Panc1 (cell line): Measurements from ENCODE around the gene PSKH1. TPM values are rescaled to one million over a fixed set of nuclear protein-coding genes. Genes with fewer than 3 reads are reported as not detected.

Experiments
- ATAC-seq: fragments of 200-7000 bp; cut with Tn5 transposase; 2 replicates; pipeline ENCODE4 v1.9.1; 2020; ENCODE audit warnings: mild to moderate bottlenecking, moderate library complexity
- BruUV-seq: library from RNA; stranded (reverse); fragments of 400-500 nt; replicated peaks from 2 replicates; lab custom pipeline; 2021; lab: Mats Ljungman, UMichigan
- CTCF ChIA-PET: fragments of 300-600 bp; sonication (Branson Sonifier 250); formaldehyde crosslinking; loops from one replicate; lab custom pipeline; 2022; ENCODE audit warnings: antibody characterized with exemption; lab: Charles Lee
- POLR2A ChIA-PET: fragments of 300-600 bp; sonication (Branson Sonifier 250); formaldehyde crosslinking; loops from one replicate; lab custom pipeline; 2022; ENCODE audit warnings: antibody characterized with exemption; lab: Charles Lee
- DNase-seq: peaks from one replicate; pipeline ENCODE4 v3.0.0-alpha.2; 2010; ENCODE audit warnings: low read depth, low spot score
- H3K27ac ChIP-seq: 2 replicates; pipeline ENCODE4 v1.5.1; 2011; ENCODE audit warnings: mild to moderate bottlenecking, low read length, inconsistent platforms
- H3K27me3 ChIP-seq: fragments of 200-500 bp; sonication (Bioruptor generic); 2 replicates; pipeline ENCODE4 v1.6.0; 2014; ENCODE audit warnings: low read length, inconsistent platforms; ENCODE audit not compliant: control insufficient read depth, insufficient read depth
- H3K36me3 ChIP-seq: fragments of 200-500 bp; sonication (Bioruptor generic); 2 replicates; pipeline ENCODE4 v1.5.1; 2014; ENCODE audit warnings: inconsistent platforms, mild to moderate bottlenecking, low read length, moderate library complexity; ENCODE audit not compliant: control insufficient read depth, insufficient read depth
- H3K4me1 ChIP-seq: 2 replicates; pipeline ENCODE4 v1.5.1; 2011; ENCODE audit warnings: inconsistent platforms, mild to moderate bottlenecking, low read length, moderate library complexity; ENCODE audit not compliant: control insufficient read depth, insufficient read depth
- H3K4me3 ChIP-seq, 2 experiments: 2 replicates each; pipeline ENCODE4 v1.5.1; 2011 to 2012; ENCODE audit warnings: low read depth in 2 of 2, low read length in 2 of 2, mild to moderate bottlenecking in 2 of 2, inconsistent platforms in 1 of 2, moderate library complexity in 1 of 2
- H3K9me3 ChIP-seq: fragments of 200-500 bp; sonication (Bioruptor generic); 2 replicates; pipeline ENCODE4 v1.5.1; 2014; ENCODE audit warnings: low read depth, mild to moderate bottlenecking, inconsistent platforms, low read length, moderate library complexity; ENCODE audit not compliant: control insufficient read depth, insufficient read depth
- POLR2AphosphoS5 ChIP-seq: IDR thresholded peaks from 2 replicates; pipeline ENCODE4 v1.6.1; 2012; ENCODE audit warnings: mild to moderate bottlenecking, low read depth, low read length, moderate library complexity
- SIN3A ChIP-seq: IDR thresholded peaks from 2 replicates; pipeline ENCODE4 v1.6.1; 2012; ENCODE audit warnings: low read depth, mild to moderate bottlenecking, low read length, moderate library complexity, borderline replicate concordance; ENCODE audit not compliant: insufficient read depth
- TCF7L2 ChIP-seq: IDR thresholded peaks from 2 replicates; pipeline ENCODE4 v1.6.1; 2011; ENCODE audit warnings: mild to moderate bottlenecking, low read depth, low read length, inconsistent platforms
- in situ Hi-C: cut with HindIII; loops from 2 replicates; pipeline ENCODE4 v1.10.0; 2016; ENCODE audit warnings: low sequenced_read_pairs, low pct_unique_long_range_greater_than_20kb
- intact Hi-C: fragments of 100-400 bp; cut with micrococcal nuclease; formaldehyde crosslinking; loops from one replicate; pipeline ENCODE4 v1.10.0; 2022; ENCODE audit not compliant: unreplicated experiment
- total RNA-seq: library from RNA; stranded (reverse); gene quantifications from one replicate; pipeline ENCODE4 v1.2.1, GENCODE V29; 2021; ENCODE audit not compliant: unreplicated experiment
- TF ChIP-seq, protein P1 (sequence below), 2 experiments: IDR thresholded peaks; 2 replicates each; pipeline ENCODE4 v1.6.1; 2011 to 2012; ENCODE audit warnings: low read depth in 2 of 2, control low read depth in 1 of 2, low read length in 1 of 2, mild to moderate bottlenecking in 1 of 2, moderate library complexity in 1 of 2; ENCODE audit not compliant: insufficient read depth in 1 of 2
- TF ChIP-seq, protein P2 (sequence below): fragments of 450-650 bp; IDR thresholded peaks from 2 replicates; pipeline ENCODE4 v1.5.1; 2017; ENCODE audit warnings: mild to moderate bottlenecking

Gene PSKH1
- total RNA-seq, 1 experiment from 2014 or later, result 17.8 TPM

DNA sequence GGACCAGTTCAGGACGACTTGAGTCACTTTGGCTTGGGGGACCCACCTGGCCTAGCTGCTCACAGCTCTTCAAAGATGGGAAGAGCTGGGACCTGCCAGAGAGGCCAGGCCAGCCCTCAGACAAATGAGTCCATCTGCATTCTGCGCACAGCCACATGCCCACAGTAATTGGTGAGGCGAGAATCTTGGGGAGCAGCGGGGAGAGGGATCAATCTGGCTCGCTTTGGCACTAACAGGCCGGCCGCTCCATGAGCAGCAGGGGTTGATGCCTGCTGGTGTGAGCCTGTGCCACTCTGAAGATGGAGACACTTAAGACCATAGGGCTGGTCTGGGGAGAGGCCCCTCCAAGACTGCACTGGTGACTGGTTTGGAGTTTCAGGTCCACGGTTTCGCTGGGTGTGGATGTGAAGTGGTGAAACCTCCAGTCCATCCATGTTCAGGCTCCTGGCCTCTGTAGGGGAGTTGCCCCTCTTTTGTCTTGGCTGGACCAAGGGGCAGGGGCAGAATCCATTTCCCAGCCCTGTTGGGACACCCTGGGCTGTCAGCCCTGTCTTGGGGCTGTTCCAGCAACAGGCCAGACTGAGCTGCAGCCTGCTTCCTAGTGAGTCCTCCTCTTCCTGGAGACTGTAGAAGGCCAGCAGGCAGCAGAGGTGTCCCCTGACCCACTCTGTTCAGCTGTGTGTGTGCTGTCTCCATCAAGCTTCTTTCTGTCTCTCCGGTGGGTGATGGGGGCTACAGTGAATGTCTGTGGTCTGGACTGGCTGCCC is 31.3 kb downstream of the PSKH1 start:
- TF ChIP-seq, protein P1, sequence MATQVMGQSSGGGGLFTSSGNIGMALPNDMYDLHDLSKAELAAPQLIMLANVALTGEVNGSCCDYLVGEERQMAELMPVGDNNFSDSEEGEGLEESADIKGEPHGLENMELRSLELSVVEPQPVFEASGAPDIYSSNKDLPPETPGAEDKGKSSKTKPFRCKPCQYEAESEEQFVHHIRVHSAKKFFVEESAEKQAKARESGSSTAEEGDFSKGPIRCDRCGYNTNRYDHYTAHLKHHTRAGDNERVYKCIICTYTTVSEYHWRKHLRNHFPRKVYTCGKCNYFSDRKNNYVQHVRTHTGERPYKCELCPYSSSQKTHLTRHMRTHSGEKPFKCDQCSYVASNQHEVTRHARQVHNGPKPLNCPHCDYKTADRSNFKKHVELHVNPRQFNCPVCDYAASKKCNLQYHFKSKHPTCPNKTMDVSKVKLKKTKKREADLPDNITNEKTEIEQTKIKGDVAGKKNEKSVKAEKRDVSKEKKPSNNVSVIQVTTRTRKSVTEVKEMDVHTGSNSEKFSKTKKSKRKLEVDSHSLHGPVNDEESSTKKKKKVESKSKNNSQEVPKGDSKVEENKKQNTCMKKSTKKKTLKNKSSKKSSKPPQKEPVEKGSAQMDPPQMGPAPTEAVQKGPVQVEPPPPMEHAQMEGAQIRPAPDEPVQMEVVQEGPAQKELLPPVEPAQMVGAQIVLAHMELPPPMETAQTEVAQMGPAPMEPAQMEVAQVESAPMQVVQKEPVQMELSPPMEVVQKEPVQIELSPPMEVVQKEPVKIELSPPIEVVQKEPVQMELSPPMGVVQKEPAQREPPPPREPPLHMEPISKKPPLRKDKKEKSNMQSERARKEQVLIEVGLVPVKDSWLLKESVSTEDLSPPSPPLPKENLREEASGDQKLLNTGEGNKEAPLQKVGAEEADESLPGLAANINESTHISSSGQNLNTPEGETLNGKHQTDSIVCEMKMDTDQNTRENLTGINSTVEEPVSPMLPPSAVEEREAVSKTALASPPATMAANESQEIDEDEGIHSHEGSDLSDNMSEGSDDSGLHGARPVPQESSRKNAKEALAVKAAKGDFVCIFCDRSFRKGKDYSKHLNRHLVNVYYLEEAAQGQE (IDR thresholded peaks at IDR 0.05; ENCODE audit: insufficient read depth in 1 of 2, low read depth in 2 of 2, low read length in 1 of 2), result no peak
- no peak for TF ChIP-seq POLR2AphosphoS5
- TF ChIP-seq TCF7L2, result no peak
- no peak for TF ChIP-seq SIN3A
- TF ChIP-seq, protein P2, sequence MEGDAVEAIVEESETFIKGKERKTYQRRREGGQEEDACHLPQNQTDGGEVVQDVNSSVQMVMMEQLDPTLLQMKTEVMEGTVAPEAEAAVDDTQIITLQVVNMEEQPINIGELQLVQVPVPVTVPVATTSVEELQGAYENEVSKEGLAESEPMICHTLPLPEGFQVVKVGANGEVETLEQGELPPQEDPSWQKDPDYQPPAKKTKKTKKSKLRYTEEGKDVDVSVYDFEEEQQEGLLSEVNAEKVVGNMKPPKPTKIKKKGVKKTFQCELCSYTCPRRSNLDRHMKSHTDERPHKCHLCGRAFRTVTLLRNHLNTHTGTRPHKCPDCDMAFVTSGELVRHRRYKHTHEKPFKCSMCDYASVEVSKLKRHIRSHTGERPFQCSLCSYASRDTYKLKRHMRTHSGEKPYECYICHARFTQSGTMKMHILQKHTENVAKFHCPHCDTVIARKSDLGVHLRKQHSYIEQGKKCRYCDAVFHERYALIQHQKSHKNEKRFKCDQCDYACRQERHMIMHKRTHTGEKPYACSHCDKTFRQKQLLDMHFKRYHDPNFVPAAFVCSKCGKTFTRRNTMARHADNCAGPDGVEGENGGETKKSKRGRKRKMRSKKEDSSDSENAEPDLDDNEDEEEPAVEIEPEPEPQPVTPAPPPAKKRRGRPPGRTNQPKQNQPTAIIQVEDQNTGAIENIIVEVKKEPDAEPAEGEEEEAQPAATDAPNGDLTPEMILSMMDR, result no peak
- Histone ChIP-seq H3K4me3 (no peak overlapping the region), H3K27ac (no peak overlapping the region), H3K36me3 (no peaks in the 10 kb centered on the region), H3K4me1 (no peaks in the 10 kb centered on the region), H3K27me3 (no peaks in the 10 kb centered on the region), H3K9me3 (no peaks in the 10 kb centered on the region)
- DNase-seq (no peak), ATAC-seq (no peak)
- intact Hi-C loops (no loop called here), in situ Hi-C loops (no loop called here)
- POLR2A ChIA-PET, result no interaction called here
- CTCF ChIA-PET, result interaction anchor here (0.6 to 0.8 kb wide), 2 partner anchors 21 to 33 kb away, joined by 5 to 7 read pairs; no protein-coding TSS in a partner anchor
- BruUV-seq, result no TSS peak

DNA sequence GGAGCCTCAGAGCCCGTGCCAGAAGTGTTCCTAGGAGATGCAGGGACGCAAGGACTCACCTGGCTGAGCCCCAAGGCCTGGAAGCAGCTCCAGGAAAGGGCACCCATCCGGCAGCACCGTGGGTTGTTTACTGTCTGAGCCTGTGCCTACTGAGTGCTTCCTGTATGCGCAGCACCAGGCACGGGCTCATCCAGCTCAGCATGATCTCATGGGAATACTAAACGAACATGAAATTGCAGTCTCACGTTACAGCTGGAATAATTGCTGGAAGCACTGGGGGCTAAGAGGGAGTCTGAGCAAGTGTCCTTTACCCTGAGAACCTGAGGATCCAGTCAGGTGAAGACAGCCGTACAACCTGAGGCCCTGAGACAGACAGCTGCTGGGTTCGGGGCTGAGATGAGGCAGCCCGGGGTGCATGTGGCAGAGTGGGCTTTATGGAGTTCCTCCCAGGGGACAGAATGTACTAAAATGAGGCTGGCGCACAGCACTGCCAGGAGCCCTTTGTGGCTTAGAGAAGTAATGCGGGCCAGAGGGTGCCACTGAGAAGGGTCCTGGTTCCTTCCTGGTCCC is 33.2 kb downstream of the PSKH1 start:
- Histone ChIP-seq H3K4me1 (no peaks in the 10 kb centered on the region), H3K36me3 (no peaks in the 10 kb centered on the region), H3K27ac (no peak overlapping the region), H3K9me3 (no peaks in the 10 kb centered on the region), H3K27me3 (no peaks in the 10 kb centered on the region), H3K4me3 (no peak overlapping the region)
- no peak; the same call in 1 of the 2 replicates for ATAC-seq
- TF ChIP-seq, protein P2, result no peak; the same call in 1 of the 2 replicates
- TF ChIP-seq TCF7L2, result no peak
- TF ChIP-seq SIN3A, result no peak
- TF ChIP-seq, protein P1 (IDR thresholded peaks at IDR 0.05; ENCODE audit: insufficient read depth in 1 of 2, low read depth in 2 of 2, low read length in 1 of 2), result no peak
- no peak for TF ChIP-seq POLR2AphosphoS5
- in situ Hi-C loops (no loop called here), intact Hi-C loops (loop anchor here (5.0 kb wide), 1 partner anchor 254 kb away; no protein-coding TSS in a partner anchor)
- DNase-seq, result no peak
- no TSS peak for BruUV-seq
- ChIA-PET POLR2A (no interaction called here), CTCF (interaction anchor here (0.5 kb wide), 1 partner anchor 107 kb away, joined by 3 read pairs; no protein-coding TSS in a partner anchor)
